ENCODE data around the gene CYTH1.

Gene CYTH1

GRCh38 chr17:78683408-78683961 lies 98.6 kb downstream of the CYTH1 start (continued):
- TF ChIP-seq ZBTB20 (tag by site-specific recombination; IDR thresholded peaks at IDR 0.05) = no peak
- TF ChIP-seq ZNF121 (tag by site-specific recombination; IDR thresholded peaks at IDR 0.05) = no peak
- TF ChIP-seq ZNF560 (tag by site-specific recombination; IDR thresholded peaks at IDR 0.05; ENCODE audit: borderline replicate concordance) = no peak
- TF ChIP-seq ZNF302 (tag by site-specific recombination; IDR thresholded peaks at IDR 0.05; ENCODE audit: low read depth) = no peak
- TF ChIP-seq ZSCAN5A (tag by site-specific recombination; IDR thresholded peaks at IDR 0.05) = no peak
- TF ChIP-seq ZNF362 (tag by site-specific recombination; IDR thresholded peaks at IDR 0.05) = no peak
- TF ChIP-seq ZNF16 (tag by site-specific recombination; IDR thresholded peaks at IDR 0.05; ENCODE audit: low read depth) = no peak
- TF ChIP-seq SCRT2 (tag by site-specific recombination; IDR thresholded peaks at IDR 0.05) = no peak
- TF ChIP-seq ZBTB10 (tag by site-specific recombination; IDR thresholded peaks at IDR 0.05) = no peak

- H3K4me3 ChIP-seq (ENCODE audit: low read depth, low read length) = no peak overlapping the region
- ChIA-PET CTCF (interaction anchor here (0.7 to 1.0 kb wide), 3 partner anchors 13 to 788 kb away, joined by 3 read pairs; no protein-coding TSS in a partner anchor), POLR2A (interaction anchor here (0.9 kb wide), 1 partner anchor 298 kb away, joined by 3 read pairs; no protein-coding TSS in a partner anchor)
- peaks cover 4 to 37% of the 10 kb centered on the region in 2 experiments for H3K36me3 ChIP-seq (ENCODE audit: control insufficient read depth in 2 of 2, insufficient read depth in 1 of 2, low read length in 2 of 2)
- no peak overlapping the region for H3K27ac ChIP-seq (ENCODE audit: extremely low read depth, low read depth, low read length)
- H3K4me1 ChIP-seq (ENCODE audit: control insufficient read depth, insufficient read depth, low read length) = no peaks in the 10 kb centered on the region
- TF ChIP-seq HOXD13 (CRISPR knock-in tag; IDR thresholded peaks at IDR 0.05; ENCODE audit: borderline replicate concordance) (no peak), YY1 (tag by site-specific recombination; IDR thresholded peaks at IDR 0.05) (no peak)
- H3K9me3 ChIP-seq (ENCODE audit: control insufficient read depth, insufficient read depth, low read depth, low read length) = no peaks in the 10 kb centered on the region
These were observed 99.7 kb downstream of the CYTH1 start for GRCh38 chr17:78682363-78682762.

- ChIA-PET POLR2A (no interaction called here), CTCF (interaction anchor here (0.8 to 1.9 kb wide), 4 partner anchors 18 to 235 kb away, joined by 3 to 18 read pairs (median 4); no protein-coding TSS in a partner anchor)
- H3K9me3 ChIP-seq (ENCODE audit: control insufficient read depth, insufficient read depth, low read depth, low read length) = no peaks in the 10 kb centered on the region
- no peak overlapping the region for H3K4me3 ChIP-seq (ENCODE audit: low read depth, low read length)
- no peak overlapping the region for H3K27ac ChIP-seq (ENCODE audit: extremely low read depth, low read depth, low read length)
- H3K36me3 ChIP-seq (ENCODE audit: control insufficient read depth in 2 of 2, insufficient read depth in 1 of 2, low read length in 2 of 2) = peaks cover 0 to 50% of the 10 kb centered on the region in 2 experiments; a peak in 2 of 3 replicates
- H3K4me1 ChIP-seq (ENCODE audit: control insufficient read depth, insufficient read depth, low read length) = no peaks in the 10 kb centered on the region
- TF ChIP-seq ZNF350 (tag by site-specific recombination; IDR thresholded peaks at IDR 0.05) (no peak), ZSCAN5A (tag by site-specific recombination; IDR thresholded peaks at IDR 0.05) (no peak), ZXDB (tag by site-specific recombination; IDR thresholded peaks at IDR 0.05) (no peak), KLF1 (tag by site-specific recombination; IDR thresholded peaks at IDR 0.05) (no peak), ZNF654 (tag by site-specific recombination; IDR thresholded peaks at IDR 0.05; ENCODE audit: low read depth) (no peak), INSM2 (tag by site-specific recombination; IDR thresholded peaks at IDR 0.05) (no peak), SP3 (tag by site-specific recombination; IDR thresholded peaks at IDR 0.05) (no peak), GLIS2 (tag by site-specific recombination; IDR thresholded peaks at IDR 0.05) (no peak), TSHZ1 (tag by site-specific recombination; IDR thresholded peaks at IDR 0.05; ENCODE audit: borderline replicate concordance) (no peak)
These were observed 101.6 kb downstream of the CYTH1 start for GRCh38 chr17:78680436-78680835.

Data from HEK293 (cell line).